Ishikawa (cell line): ENCODE measurements around the gene ZCCHC7.

Experiments used
- CEBPB ChIP-seq: IDR thresholded peaks from 2 replicates; pipeline ENCODE4 v1.6.1; 2012
- CREB1 ChIP-seq: IDR thresholded peaks from 2 replicates; pipeline ENCODE4 v1.6.1; 2012; ENCODE audit warnings: low read depth
- EGR1 ChIP-seq: IDR thresholded peaks from 2 replicates; pipeline ENCODE4 v1.6.1; 2012
- EP300 ChIP-seq: IDR thresholded peaks from 2 replicates; pipeline ENCODE4 v1.6.1; 2012; ENCODE audit warnings: borderline replicate concordance
- FOXM1 ChIP-seq: IDR thresholded peaks from 2 replicates; pipeline ENCODE4 v1.6.1; 2012; ENCODE audit warnings: low read depth, borderline replicate concordance
- MAX ChIP-seq: IDR thresholded peaks from 2 replicates; pipeline ENCODE4 v1.6.1; 2012
- NFIC ChIP-seq: IDR thresholded peaks from 2 replicates; pipeline ENCODE4 v1.6.1; 2012
- RAD21 ChIP-seq: IDR thresholded peaks from 2 replicates; pipeline ENCODE4 v1.6.1; 2012; ENCODE audit warnings: low read depth
- REST ChIP-seq: IDR thresholded peaks from 2 replicates; pipeline ENCODE4 v1.6.1; 2012; ENCODE audit warnings: low read depth, mild to moderate bottlenecking
- TAF1 ChIP-seq: IDR thresholded peaks from 2 replicates; pipeline ENCODE4 v1.6.1; 2012; ENCODE audit warnings: low read depth, mild to moderate bottlenecking
- TCF12 ChIP-seq: IDR thresholded peaks from 2 replicates; pipeline ENCODE4 v1.6.1; 2012; ENCODE audit warnings: low read depth
- TEAD4 ChIP-seq: IDR thresholded peaks from 2 replicates; pipeline ENCODE4 v1.6.1; 2012
- USF1 ChIP-seq: IDR thresholded peaks from 2 replicates; pipeline ENCODE4 v1.6.1; 2012
- YY1 ChIP-seq: IDR thresholded peaks from 2 replicates; pipeline ENCODE4 v1.6.1; 2012; ENCODE audit warnings: low read depth
- ZBTB7A ChIP-seq: IDR thresholded peaks from 2 replicates; pipeline ENCODE4 v1.6.1; 2012; ENCODE audit warnings: low read depth

ZCCHC7 gene

GRCh38 chr9:37083654-37084053 lies 36.7 kb upstream of the ZCCHC7 start:
- TF ChIP-seq EGR1 = no peak
- no peak for TF ChIP-seq TEAD4
- TF ChIP-seq YY1 = no peak
- no peak for TF ChIP-seq MAX
- no peak for TF ChIP-seq TAF1
- TF ChIP-seq FOXM1 = no peak
- no peak for TF ChIP-seq RAD21
- no peak for TF ChIP-seq USF1
- TF ChIP-seq ZBTB7A = no peak
- TF ChIP-seq EP300 = no peak
- TF ChIP-seq TCF12 = no peak
- no peak for TF ChIP-seq CREB1
- no peak for TF ChIP-seq CEBPB
- TF ChIP-seq NFIC = no peak
- TF ChIP-seq REST = no peak

GRCh38 chr9:37085233-37085632 lies 35.1 kb upstream of the ZCCHC7 start:
- TF ChIP-seq TCF12 (no peak), CREB1 (no peak), TEAD4 (no peak), TAF1 (no peak), REST (no peak)

GRCh38 chr9:37094751-37095150 lies 25.6 kb upstream of the ZCCHC7 start:
- TF ChIP-seq EGR1 (no peak), MAX (no peak), FOXM1 (no peak), NFIC (no peak), TCF12 (no peak), REST (no peak), TEAD4 (no peak), RAD21 (no peak), EP300 (no peak), CREB1 (no peak), YY1 (no peak), CEBPB (no peak), TAF1 (no peak), ZBTB7A (no peak), USF1 (no peak)

- TF ChIP-seq FOXM1 (no peak), NFIC (no peak), RAD21 (no peak), CREB1 (no peak), REST (no peak), USF1 (no peak), EP300 (no peak), YY1 (no peak), TEAD4 (no peak), EGR1 (no peak), TAF1 (no peak), TCF12 (no peak), MAX (no peak), ZBTB7A (no peak), CEBPB (no peak)
Observed at GRCh38 chr9:37096628-37097027, 23.7 kb upstream of the ZCCHC7 start.
